Esophagus muscularis mucosa (tissue), 3 donors: ENCODE data around the gene DDX39B.

ENCODE experiments used
- POLR2A ChIP-seq: fragments of 450-650 bp; IDR thresholded peaks from one replicate; pipeline ENCODE4 v1.6.1; 2017; ENCODE audit warnings: antibody characterized with exemption, moderate library complexity, mild to moderate bottlenecking, low read depth
- POLR2AphosphoS5 ChIP-seq, 2 donors: sonication (generic); formaldehyde crosslinking; IDR thresholded peaks; one replicate each; pipeline ENCODE4 v1.6.1; 2017; ENCODE audit warnings: antibody characterized with exemption in 2 of 2
- TF ChIP-seq, protein P1 (sequence below), 3 experiments: fragments of 200-600 bp in 2 of 3; fragments of 450-650 bp in 1 of 3; sonication (generic) in 2 of 3; IDR thresholded peaks; one replicate each; pipeline ENCODE4 v1.5.1; 2017 to 2019; ENCODE audit warnings: antibody characterized with exemption in 3 of 3, mild to moderate bottlenecking in 2 of 3, moderate library complexity in 1 of 3

DNA sequence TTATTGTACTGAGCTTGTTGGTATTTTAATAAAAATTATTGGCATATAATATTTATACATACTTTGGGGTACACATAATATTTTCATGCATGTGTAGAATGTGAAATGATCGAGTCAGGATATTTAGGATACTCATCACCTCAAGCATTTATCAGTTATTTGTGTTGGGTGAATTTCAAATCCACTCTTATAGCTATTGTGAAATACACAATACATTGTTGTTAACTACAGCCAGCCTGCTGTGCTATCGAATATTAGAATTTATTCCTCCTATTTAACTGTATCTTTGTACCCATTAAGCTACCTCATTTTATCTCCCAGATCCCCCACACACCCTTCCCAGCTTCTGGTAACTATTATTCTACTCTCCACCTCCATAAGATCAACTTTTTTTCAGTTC, 58.4 kb downstream of the DDX39B start:
- TF ChIP-seq POLR2AphosphoS5 (IDR thresholded peaks at IDR 0.05) (no peak), POLR2A (no peak)
- TF ChIP-seq, protein P1, sequence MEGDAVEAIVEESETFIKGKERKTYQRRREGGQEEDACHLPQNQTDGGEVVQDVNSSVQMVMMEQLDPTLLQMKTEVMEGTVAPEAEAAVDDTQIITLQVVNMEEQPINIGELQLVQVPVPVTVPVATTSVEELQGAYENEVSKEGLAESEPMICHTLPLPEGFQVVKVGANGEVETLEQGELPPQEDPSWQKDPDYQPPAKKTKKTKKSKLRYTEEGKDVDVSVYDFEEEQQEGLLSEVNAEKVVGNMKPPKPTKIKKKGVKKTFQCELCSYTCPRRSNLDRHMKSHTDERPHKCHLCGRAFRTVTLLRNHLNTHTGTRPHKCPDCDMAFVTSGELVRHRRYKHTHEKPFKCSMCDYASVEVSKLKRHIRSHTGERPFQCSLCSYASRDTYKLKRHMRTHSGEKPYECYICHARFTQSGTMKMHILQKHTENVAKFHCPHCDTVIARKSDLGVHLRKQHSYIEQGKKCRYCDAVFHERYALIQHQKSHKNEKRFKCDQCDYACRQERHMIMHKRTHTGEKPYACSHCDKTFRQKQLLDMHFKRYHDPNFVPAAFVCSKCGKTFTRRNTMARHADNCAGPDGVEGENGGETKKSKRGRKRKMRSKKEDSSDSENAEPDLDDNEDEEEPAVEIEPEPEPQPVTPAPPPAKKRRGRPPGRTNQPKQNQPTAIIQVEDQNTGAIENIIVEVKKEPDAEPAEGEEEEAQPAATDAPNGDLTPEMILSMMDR (IDR thresholded peaks at IDR 0.05): no peak
